Activated CD4-positive, alpha-beta T cell treated with anti-CD3 and anti-CD28 coated beads, Interleukin-2, amount 10 ng/mL, durations not matched to agents 7 days and 5 days (primary cell): Measurements from ENCODE around the gene PTPRG. TPM values are rescaled to one million over a fixed set of nuclear protein-coding genes. Genes with fewer than 3 reads are reported as not detected.

Experiments
- CTCF ChIA-PET: fragments of 350-600 bp; sonication (Branson Sonifier 250); formaldehyde crosslinking; loops from one replicate; lab custom pipeline; 2021; ENCODE audit warnings: antibody characterized with exemption; lab: Charles Lee
- POLR2A ChIA-PET: fragments of 350-600 bp; sonication (Branson Sonifier 250); formaldehyde crosslinking; loops from one replicate; lab custom pipeline; 2021; ENCODE audit warnings: antibody characterized with exemption; lab: Charles Lee
- DNase-seq: peaks from one replicate; pipeline ENCODE4 v3.0.0-alpha.2; 2020
- H3K27ac Mint-ChIP-seq: one replicate; pipeline ENCODE4 v1.8.0; 2021; ENCODE audit warnings: mild to moderate bottlenecking, moderate library complexity, mixed read lengths
- H3K27me3 Mint-ChIP-seq: one replicate; pipeline ENCODE4 v1.8.0; 2021; ENCODE audit warnings: mixed read lengths
- H3K36me3 Mint-ChIP-seq: one replicate; pipeline ENCODE4 v1.8.0; 2021; ENCODE audit warnings: low read depth, mixed read lengths
- H3K4me1 Mint-ChIP-seq: one replicate; pipeline ENCODE4 v1.8.0; 2021; ENCODE audit warnings: mixed read lengths
- H3K4me3 Mint-ChIP-seq: one replicate; pipeline ENCODE4 v1.8.0; 2021; ENCODE audit warnings: mild to moderate bottlenecking, moderate library complexity, mixed read lengths
- H3K9me3 Mint-ChIP-seq: one replicate; pipeline ENCODE4 v1.8.0; 2021; ENCODE audit warnings: mixed read lengths
- total RNA-seq, 2 experiments: library from RNA; stranded (reverse); gene quantifications; one replicate each; pipeline ENCODE4 v1.2.3, GENCODE V29; 2021

The PTPRG gene
- total RNA-seq, 2 experiments from 2014 or later, result not detected

- DNase-seq, result no peak
- H3K9me3 Mint-ChIP-seq, result no peaks in the 10 kb centered on the region
- H3K36me3 Mint-ChIP-seq, result no peaks in the 10 kb centered on the region
- H3K4me1 Mint-ChIP-seq, result no peaks in the 10 kb centered on the region
- no peaks in the 10 kb centered on the region for H3K27me3 Mint-ChIP-seq
- ChIA-PET POLR2A (no interaction called here), CTCF (no interaction called here)
- H3K27ac Mint-ChIP-seq, result no peak overlapping the region
- no peak overlapping the region for H3K4me3 Mint-ChIP-seq
Observed at GRCh38 chr3:61990327-61991027, 429.1 kb downstream of the PTPRG start.

- Mint-ChIP-seq H3K36me3 (no peaks in the 10 kb centered on the region), H3K27ac (no peak overlapping the region), H3K27me3 (no peaks in the 10 kb centered on the region), H3K4me1 (no peaks in the 10 kb centered on the region), H3K4me3 (no peak overlapping the region), H3K9me3 (no peaks in the 10 kb centered on the region)
- no peak for DNase-seq
- CTCF ChIA-PET, result interaction anchor here (0.6 kb wide), 1 partner anchor 892 kb away, joined by 3 read pairs; no protein-coding TSS in a partner anchor
- POLR2A ChIA-PET, result interaction anchor here (0.6 kb wide), 1 partner anchor 40 kb away, joined by 3 read pairs; no protein-coding TSS in a partner anchor
Observed at GRCh38 chr3:61991706-61992105, 430.3 kb downstream of the PTPRG start.

- H3K27me3 Mint-ChIP-seq, result no peaks in the 10 kb centered on the region
- ChIA-PET POLR2A (no interaction called here), CTCF (no interaction called here)
- no peaks in the 10 kb centered on the region for H3K4me1 Mint-ChIP-seq
- no peak for DNase-seq
- no peaks in the 10 kb centered on the region for H3K9me3 Mint-ChIP-seq
- no peak overlapping the region for H3K27ac Mint-ChIP-seq
- no peak overlapping the region for H3K4me3 Mint-ChIP-seq
- no peaks in the 10 kb centered on the region for H3K36me3 Mint-ChIP-seq
Observed at GRCh38 chr3:61996366-61996765, 435.0 kb downstream of the PTPRG start.

- H3K4me1 Mint-ChIP-seq, result no peaks in the 10 kb centered on the region
- no peak overlapping the region for H3K27ac Mint-ChIP-seq
- no peak for DNase-seq
- H3K4me3 Mint-ChIP-seq, result no peak overlapping the region
- H3K9me3 Mint-ChIP-seq, result no peaks in the 10 kb centered on the region
- H3K27me3 Mint-ChIP-seq, result no peaks in the 10 kb centered on the region
- ChIA-PET CTCF (no interaction called here), POLR2A (no interaction called here)
- no peaks in the 10 kb centered on the region for H3K36me3 Mint-ChIP-seq
Observed at GRCh38 chr3:61997101-61997500, 435.7 kb downstream of the PTPRG start.

GRCh38 chr3:62003835-62004234 is 442.5 kb downstream of the PTPRG start:
- CTCF ChIA-PET, result no interaction called here
- H3K9me3 Mint-ChIP-seq, result no peaks in the 10 kb centered on the region
- POLR2A ChIA-PET, result no interaction called here
- H3K27me3 Mint-ChIP-seq, result no peaks in the 10 kb centered on the region
- DNase-seq, result no peak
- no peak overlapping the region for H3K27ac Mint-ChIP-seq
- H3K36me3 Mint-ChIP-seq, result no peaks in the 10 kb centered on the region
- no peak overlapping the region for H3K4me3 Mint-ChIP-seq
- H3K4me1 Mint-ChIP-seq, result no peaks in the 10 kb centered on the region

- Mint-ChIP-seq H3K27me3 (no peaks in the 10 kb centered on the region), H3K4me1 (no peaks in the 10 kb centered on the region), H3K27ac (no peak overlapping the region), H3K4me3 (no peak overlapping the region), H3K9me3 (no peaks in the 10 kb centered on the region), H3K36me3 (no peaks in the 10 kb centered on the region)
- POLR2A ChIA-PET, result no interaction called here
- CTCF ChIA-PET, result no interaction called here
- no peak for DNase-seq
Observed at GRCh38 chr3:62007036-62007435, 445.7 kb downstream of the PTPRG start.

GRCh38 chr3:62010989-62011388 is 449.6 kb downstream of the PTPRG start:
- POLR2A ChIA-PET, result no interaction called here
- H3K27ac Mint-ChIP-seq, result no peak overlapping the region
- no peak overlapping the region for H3K4me3 Mint-ChIP-seq
- no peaks in the 10 kb centered on the region for H3K27me3 Mint-ChIP-seq
- no peaks in the 10 kb centered on the region for H3K9me3 Mint-ChIP-seq
- CTCF ChIA-PET, result no interaction called here
- H3K4me1 Mint-ChIP-seq, result no peaks in the 10 kb centered on the region
- no peaks in the 10 kb centered on the region for H3K36me3 Mint-ChIP-seq
- DNase-seq, result no peak

- ChIA-PET POLR2A (no interaction called here), CTCF (no interaction called here)
- no peaks in the 10 kb centered on the region for H3K36me3 Mint-ChIP-seq
- no peaks in the 10 kb centered on the region for H3K9me3 Mint-ChIP-seq
- no peaks in the 10 kb centered on the region for H3K4me1 Mint-ChIP-seq
- no peak overlapping the region for H3K4me3 Mint-ChIP-seq
- DNase-seq, result no peak
- H3K27ac Mint-ChIP-seq, result no peak overlapping the region
- H3K27me3 Mint-ChIP-seq, result no peaks in the 10 kb centered on the region
Observed at GRCh38 chr3:62011666-62012065, 450.3 kb downstream of the PTPRG start.

- no peaks in the 10 kb centered on the region for H3K27me3 Mint-ChIP-seq
- ChIA-PET POLR2A (no interaction called here), CTCF (interaction anchor here (0.6 kb wide), 1 partner anchor 525 kb away, joined by 4 read pairs; no protein-coding TSS in a partner anchor)
- H3K36me3 Mint-ChIP-seq, result no peaks in the 10 kb centered on the region
- H3K27ac Mint-ChIP-seq, result no peak overlapping the region
- H3K4me1 Mint-ChIP-seq, result no peaks in the 10 kb centered on the region
- H3K4me3 Mint-ChIP-seq, result no peak overlapping the region
- DNase-seq, result no peak
- peaks cover 2% of the 10 kb centered on the region for H3K9me3 Mint-ChIP-seq
Observed at GRCh38 chr3:62013951-62014350, 452.6 kb downstream of the PTPRG start.

GRCh38 chr3:62015111-62015510 is 453.7 kb downstream of the PTPRG start:
- H3K9me3 Mint-ChIP-seq, result peaks cover 2% of the 10 kb centered on the region
- no peaks in the 10 kb centered on the region for H3K4me1 Mint-ChIP-seq
- DNase-seq, result no peak
- no peak overlapping the region for H3K4me3 Mint-ChIP-seq
- POLR2A ChIA-PET, result no interaction called here
- no peaks in the 10 kb centered on the region for H3K36me3 Mint-ChIP-seq
- H3K27ac Mint-ChIP-seq, result no peak overlapping the region
- CTCF ChIA-PET, result no interaction called here
- no peaks in the 10 kb centered on the region for H3K27me3 Mint-ChIP-seq

GRCh38 chr3:62019906-62020305 is 458.5 kb downstream of the PTPRG start:
- H3K9me3 Mint-ChIP-seq, result peaks cover 2% of the 10 kb centered on the region
- ChIA-PET CTCF (no interaction called here), POLR2A (no interaction called here)
- H3K27ac Mint-ChIP-seq, result no peak overlapping the region
- H3K27me3 Mint-ChIP-seq, result no peaks in the 10 kb centered on the region
- H3K36me3 Mint-ChIP-seq, result no peaks in the 10 kb centered on the region
- no peak overlapping the region for H3K4me3 Mint-ChIP-seq
- no peak for DNase-seq
- H3K4me1 Mint-ChIP-seq, result no peaks in the 10 kb centered on the region

- no peak for DNase-seq
- no peak overlapping the region for H3K27ac Mint-ChIP-seq
- peaks cover 2% of the 10 kb centered on the region for H3K9me3 Mint-ChIP-seq
- no peak overlapping the region for H3K4me3 Mint-ChIP-seq
- CTCF ChIA-PET, result no interaction called here
- POLR2A ChIA-PET, result no interaction called here
- H3K36me3 Mint-ChIP-seq, result no peaks in the 10 kb centered on the region
- H3K27me3 Mint-ChIP-seq, result no peaks in the 10 kb centered on the region
- H3K4me1 Mint-ChIP-seq, result no peaks in the 10 kb centered on the region
Observed at GRCh38 chr3:62020706-62021105, 459.3 kb downstream of the PTPRG start.

- H3K4me3 Mint-ChIP-seq, result no peak overlapping the region
- no peak for DNase-seq
- CTCF ChIA-PET, result no interaction called here
- no peak overlapping the region for H3K27ac Mint-ChIP-seq
- no peaks in the 10 kb centered on the region for H3K36me3 Mint-ChIP-seq
- no peaks in the 10 kb centered on the region for H3K4me1 Mint-ChIP-seq
- H3K27me3 Mint-ChIP-seq, result no peaks in the 10 kb centered on the region
- H3K9me3 Mint-ChIP-seq, result peaks cover 2% of the 10 kb centered on the region
- POLR2A ChIA-PET, result no interaction called here
Observed at GRCh38 chr3:62022312-62022711, 460.9 kb downstream of the PTPRG start.

GRCh38 chr3:62024882-62025281 is 463.5 kb downstream of the PTPRG start:
- H3K36me3 Mint-ChIP-seq, result no peaks in the 10 kb centered on the region
- CTCF ChIA-PET, result no interaction called here

More at GRCh38 chr3:62024882-62025281, 463.5 kb downstream of the PTPRG start:
- Mint-ChIP-seq H3K9me3 (no peaks in the 10 kb centered on the region), H3K4me1 (no peaks in the 10 kb centered on the region), H3K27ac (no peak overlapping the region), H3K27me3 (no peaks in the 10 kb centered on the region), H3K4me3 (no peak overlapping the region)
- no peak for DNase-seq
- POLR2A ChIA-PET, result no interaction called here
